ENCODE measurements around the gene PEX26.

PEX26 gene

DNA sequence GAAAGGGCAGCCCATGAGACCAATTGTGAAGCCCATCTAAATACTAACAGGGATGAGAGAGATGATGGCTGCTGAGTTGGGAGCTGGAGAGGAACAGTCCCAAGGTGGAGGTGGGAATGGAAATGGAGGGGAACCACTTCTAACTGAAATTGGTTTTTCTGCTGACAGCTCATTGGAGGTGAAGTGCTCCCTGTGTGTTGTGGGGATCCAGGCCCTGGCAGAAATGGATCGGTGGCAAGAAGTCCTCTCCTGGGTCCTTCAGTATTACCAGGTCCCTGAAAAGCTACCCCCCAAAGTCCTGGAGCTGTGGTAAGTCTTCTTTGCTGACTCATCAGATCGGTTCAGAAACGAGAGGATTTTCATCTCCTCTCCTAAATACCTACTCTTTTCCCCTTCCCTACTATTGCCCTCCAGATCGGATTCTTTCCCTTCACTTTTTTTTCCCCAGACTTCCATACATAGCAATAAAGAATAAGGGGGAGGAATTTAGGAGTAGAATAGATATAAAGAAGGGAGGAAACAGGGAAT, 2.0 kb downstream of the PEX26 start:
- DNase-seq (ENCODE audit: low read depth): no peak
- H3K4me3 ChIP-seq (replicated peaks; ENCODE audit: low read depth, low read length): no peak overlapping the region
- TF ChIP-seq, protein P1, sequence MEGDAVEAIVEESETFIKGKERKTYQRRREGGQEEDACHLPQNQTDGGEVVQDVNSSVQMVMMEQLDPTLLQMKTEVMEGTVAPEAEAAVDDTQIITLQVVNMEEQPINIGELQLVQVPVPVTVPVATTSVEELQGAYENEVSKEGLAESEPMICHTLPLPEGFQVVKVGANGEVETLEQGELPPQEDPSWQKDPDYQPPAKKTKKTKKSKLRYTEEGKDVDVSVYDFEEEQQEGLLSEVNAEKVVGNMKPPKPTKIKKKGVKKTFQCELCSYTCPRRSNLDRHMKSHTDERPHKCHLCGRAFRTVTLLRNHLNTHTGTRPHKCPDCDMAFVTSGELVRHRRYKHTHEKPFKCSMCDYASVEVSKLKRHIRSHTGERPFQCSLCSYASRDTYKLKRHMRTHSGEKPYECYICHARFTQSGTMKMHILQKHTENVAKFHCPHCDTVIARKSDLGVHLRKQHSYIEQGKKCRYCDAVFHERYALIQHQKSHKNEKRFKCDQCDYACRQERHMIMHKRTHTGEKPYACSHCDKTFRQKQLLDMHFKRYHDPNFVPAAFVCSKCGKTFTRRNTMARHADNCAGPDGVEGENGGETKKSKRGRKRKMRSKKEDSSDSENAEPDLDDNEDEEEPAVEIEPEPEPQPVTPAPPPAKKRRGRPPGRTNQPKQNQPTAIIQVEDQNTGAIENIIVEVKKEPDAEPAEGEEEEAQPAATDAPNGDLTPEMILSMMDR (IDR thresholded peaks at IDR 0.05; ENCODE audit: low read length, missing control alignments): no peak

DNA sequence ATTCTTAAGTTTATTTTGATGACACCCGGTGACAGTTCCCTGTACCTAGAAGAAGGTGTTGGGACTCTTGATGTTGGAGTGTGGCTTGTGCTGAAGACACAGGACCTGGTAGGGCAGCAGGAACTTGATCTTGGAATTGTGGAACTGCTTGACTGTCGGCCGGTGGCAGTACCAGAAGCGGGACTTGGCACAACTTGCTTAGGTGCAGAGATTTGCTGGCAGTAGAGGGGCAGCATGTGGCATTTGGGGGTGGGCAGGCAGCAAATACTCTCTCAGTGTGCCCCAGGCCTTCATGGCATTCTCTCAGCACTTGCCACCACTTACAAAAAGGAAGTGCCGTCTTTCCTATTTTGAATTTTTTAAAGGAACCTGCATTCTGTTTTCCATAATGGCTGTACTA, 3.6 kb downstream of the PEX26 start:
- no peak for DNase-seq (ENCODE audit: low read depth)
- no peak overlapping the region for H3K4me3 ChIP-seq (replicated peaks; ENCODE audit: low read depth, low read length)
- TF ChIP-seq, protein P1 (IDR thresholded peaks at IDR 0.05; ENCODE audit: low read length, missing control alignments): no peak

DNA sequence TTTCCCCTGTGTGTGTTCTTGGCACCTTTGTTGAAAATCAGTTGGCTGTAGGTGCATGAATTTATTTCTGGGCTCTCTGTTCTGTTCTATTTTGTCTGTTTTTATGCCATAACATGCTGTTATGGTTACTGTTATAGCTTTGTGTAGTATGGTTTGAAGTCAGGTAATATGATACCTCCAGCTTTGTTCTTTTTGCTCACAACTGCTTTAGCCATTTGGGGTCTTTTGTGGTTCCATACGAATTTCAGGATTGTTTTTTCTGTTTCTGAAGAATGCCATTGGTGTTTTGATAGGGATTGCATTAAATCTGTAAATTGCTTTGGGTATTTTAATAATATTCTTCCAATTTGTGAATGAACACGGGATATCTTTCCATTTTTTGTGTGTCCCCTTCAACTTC, 4.7 kb downstream of the PEX26 start:
- no peak for DNase-seq (ENCODE audit: low read depth)
- TF ChIP-seq, protein P1 (IDR thresholded peaks at IDR 0.05; ENCODE audit: low read length, missing control alignments): no peak
- H3K4me3 ChIP-seq (replicated peaks; ENCODE audit: low read depth, low read length): no peak overlapping the region

DNA sequence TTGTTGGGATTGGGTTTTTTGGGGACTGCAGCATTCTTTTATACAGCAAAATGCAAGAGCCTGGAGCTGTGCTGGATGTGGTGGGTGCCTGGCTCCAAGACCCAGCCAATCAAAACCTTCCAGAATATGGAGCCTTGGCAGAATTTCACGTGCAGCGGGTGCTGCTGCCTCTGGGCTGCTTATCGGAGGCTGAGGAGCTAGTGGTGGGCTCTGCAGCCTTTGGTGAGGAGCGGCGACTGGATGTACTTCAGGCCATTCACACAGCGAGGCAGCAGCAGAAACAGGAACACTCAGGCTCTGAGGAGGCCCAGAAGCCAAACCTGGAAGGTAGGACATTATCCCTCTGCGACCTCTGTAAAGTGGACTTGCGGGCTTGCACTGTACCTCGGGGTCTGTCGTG, 5.6 kb downstream of the PEX26 start:
- TF ChIP-seq, protein P1 (IDR thresholded peaks at IDR 0.05; ENCODE audit: low read length, missing control alignments): no peak
- no peak overlapping the region for H3K4me3 ChIP-seq (replicated peaks; ENCODE audit: low read depth, low read length)
- no peak for DNase-seq (ENCODE audit: low read depth)

DNA sequence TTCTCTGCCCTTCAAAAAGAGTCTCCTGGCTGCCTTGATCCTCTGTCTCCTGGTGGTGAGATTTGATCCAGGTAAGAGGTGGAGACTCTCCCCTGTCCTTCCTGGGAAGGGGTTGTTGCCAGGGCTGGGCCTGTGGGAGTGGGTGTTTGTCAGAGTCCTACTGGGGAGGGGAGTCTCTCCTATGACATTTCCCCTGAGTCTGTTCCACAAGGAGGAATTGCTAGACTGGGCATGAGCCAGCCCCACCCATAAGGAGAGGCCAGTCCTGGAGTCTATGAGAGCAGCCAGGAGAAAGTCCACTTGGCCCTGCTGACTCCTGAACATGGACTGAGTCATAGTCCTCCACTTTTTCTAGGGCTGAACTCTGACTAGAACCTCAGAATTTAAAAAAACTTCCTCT, 7.4 kb downstream of the PEX26 start:
- DNase-seq (ENCODE audit: low read depth): no peak
- TF ChIP-seq, protein P1 (IDR thresholded peaks at IDR 0.05; ENCODE audit: low read length, missing control alignments): no peak

DNA sequence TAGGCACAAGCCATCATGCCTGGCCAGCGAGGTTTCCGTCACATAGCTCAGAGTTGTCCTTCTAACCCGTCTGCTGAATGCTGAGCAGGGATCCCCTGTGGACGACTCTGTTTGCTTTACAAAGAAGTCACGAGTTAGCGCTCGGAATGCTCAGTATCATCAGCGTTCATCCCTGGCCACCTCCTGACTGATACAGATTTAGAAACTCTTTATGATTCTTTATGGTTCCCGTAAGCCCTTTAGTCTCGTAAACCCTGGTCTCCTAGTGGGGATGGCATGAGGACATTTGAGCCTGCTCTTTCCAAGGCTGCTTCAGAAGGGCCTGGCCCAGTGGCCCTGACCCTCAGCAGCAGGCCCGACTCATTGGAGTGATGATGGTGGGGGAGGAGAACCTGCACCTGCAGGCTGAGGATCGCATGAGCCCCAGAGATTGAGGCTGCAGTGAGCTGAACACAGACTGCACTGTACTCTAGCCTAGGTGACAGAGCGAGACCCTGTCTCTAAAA, 9.6 kb downstream of the PEX26 start:
- TF ChIP-seq, protein P1 (IDR thresholded peaks at IDR 0.05; ENCODE audit: low read length, missing control alignments): no peak
- no peak for DNase-seq (ENCODE audit: low read depth)
- H3K4me3 ChIP-seq (replicated peaks; ENCODE audit: low read depth, low read length): no peak overlapping the region

More for the DNA sequence above, 7.4 kb downstream of the PEX26 start:
- no peak overlapping the region for H3K4me3 ChIP-seq (replicated peaks; ENCODE audit: low read depth, low read length)

Data from fibroblast of pulmonary artery (primary cell).